Esophagus muscularis mucosa (tissue), 3 donors: ENCODE results near the gene PCDHB14.

Source experiments
- CTCF ChIP-seq, 3 experiments: fragments of 200-600 bp in 2 of 3; fragments of 450-650 bp in 1 of 3; sonication (generic) in 2 of 3; IDR thresholded peaks; one replicate each; pipeline ENCODE4 v1.5.1; 2017 to 2019; ENCODE audit warnings: antibody characterized with exemption in 3 of 3, mild to moderate bottlenecking in 2 of 3, moderate library complexity in 1 of 3
- POLR2A ChIP-seq: fragments of 450-650 bp; IDR thresholded peaks from one replicate; pipeline ENCODE4 v1.6.1; 2017; ENCODE audit warnings: antibody characterized with exemption, moderate library complexity, mild to moderate bottlenecking, low read depth
- POLR2AphosphoS5 ChIP-seq, 2 donors: sonication (generic); formaldehyde crosslinking; IDR thresholded peaks; one replicate each; pipeline ENCODE4 v1.6.1; 2017; ENCODE audit warnings: antibody characterized with exemption in 2 of 2

- TF ChIP-seq CTCF (IDR thresholded peaks at IDR 0.05), result no peak
- TF ChIP-seq POLR2A, result no peak
- TF ChIP-seq POLR2AphosphoS5 (IDR thresholded peaks at IDR 0.05), result no peak
Measured at GRCh38 chr5:141199359-141200235, 23.5 kb upstream of the PCDHB14 start, which contains the start of gene PCDHB11.
